Measurements from ENCODE around the gene ADAM30.
"Not testable (repeated sequence)": the region's sequence is repeated elsewhere in the genome, so short reads cannot be mapped to it uniquely, and the experiment has no call there.

The ADAM30 gene

GRCh38 chr1:119862276-119862675, 34.0 kb downstream of the ADAM30 start:
- H3K9me3 Mint-ChIP-seq, result no peaks in the 10 kb centered on the region
- H3K36me3 Mint-ChIP-seq (ENCODE audit: insufficient read depth), result no peaks in the 10 kb centered on the region
- H3K27me3 Mint-ChIP-seq, result peaks cover 49% of the 10 kb centered on the region
- DNase-seq (ENCODE audit: low spot score in 2 of 2) (no peak), ATAC-seq (replicated peaks; ENCODE audit: extremely low read depth, poor library complexity, severe bottlenecking) (no peak)
- H3K4me1 Mint-ChIP-seq, result no peaks in the 10 kb centered on the region
- H3K27ac Mint-ChIP-seq (ENCODE audit: low read depth), result no peak overlapping the region
- H3K4me3 Mint-ChIP-seq, result no peak overlapping the region

DNA sequence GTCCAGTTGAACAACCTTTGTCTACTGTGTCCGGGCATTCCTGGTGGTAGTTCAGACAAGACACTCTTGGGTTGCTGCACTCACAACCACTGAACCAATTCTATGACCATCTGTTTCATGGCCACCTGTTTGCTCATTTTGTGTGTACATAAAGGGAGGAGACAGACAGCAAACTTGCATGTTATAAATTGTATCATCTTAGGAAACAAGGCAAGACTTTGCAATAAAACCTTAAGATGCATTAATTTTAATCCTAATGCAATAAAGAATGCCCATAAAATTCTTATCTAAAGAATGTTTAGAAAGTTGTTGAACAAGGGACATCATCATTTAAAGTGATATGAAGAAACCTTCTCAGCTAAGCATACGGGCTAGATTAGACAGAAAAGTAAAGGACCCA, 34.8 kb downstream of the ADAM30 start:
- no peak overlapping the region for H3K27ac Mint-ChIP-seq (ENCODE audit: low read depth)
- H3K4me3 Mint-ChIP-seq, result no peak overlapping the region
- peaks cover 49% of the 10 kb centered on the region for H3K27me3 Mint-ChIP-seq
- H3K36me3 Mint-ChIP-seq (ENCODE audit: insufficient read depth), result no peaks in the 10 kb centered on the region
- DNase-seq (ENCODE audit: low spot score in 2 of 2) (no peak), ATAC-seq (replicated peaks; ENCODE audit: extremely low read depth, poor library complexity, severe bottlenecking) (no peak)
- H3K4me1 Mint-ChIP-seq, result no peaks in the 10 kb centered on the region
- H3K9me3 Mint-ChIP-seq, result no peaks in the 10 kb centered on the region

DNA sequence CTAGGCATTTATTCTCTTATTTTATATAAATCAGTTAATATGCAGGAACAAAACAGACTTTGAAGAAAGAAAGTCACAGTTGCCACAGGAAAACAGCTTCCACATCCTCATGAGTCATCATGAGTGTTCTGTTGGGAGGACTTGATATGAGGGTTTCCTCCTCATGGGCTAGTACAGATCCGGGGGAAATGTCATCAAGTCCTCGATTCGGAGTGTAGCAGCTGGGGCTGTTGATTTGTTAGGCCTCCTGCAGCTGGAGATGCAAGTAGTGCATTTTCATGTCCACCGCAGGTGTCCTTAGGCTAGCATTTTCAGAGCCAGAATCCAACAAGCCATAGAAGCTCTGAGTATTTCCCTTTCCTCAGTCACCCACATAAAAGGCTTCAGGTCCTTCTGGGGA, 36.7 kb downstream of the ADAM30 start:
- peaks cover 49% of the 10 kb centered on the region for H3K27me3 Mint-ChIP-seq
- DNase-seq (ENCODE audit: low spot score in 2 of 2), result no peak
- H3K4me1 Mint-ChIP-seq, result no peaks in the 10 kb centered on the region
- no peak for ATAC-seq (replicated peaks; ENCODE audit: extremely low read depth, poor library complexity, severe bottlenecking)
- H3K4me3 Mint-ChIP-seq, result no peak overlapping the region
- H3K27ac Mint-ChIP-seq (ENCODE audit: low read depth), result no peak overlapping the region
- no peaks in the 10 kb centered on the region for H3K36me3 Mint-ChIP-seq (ENCODE audit: insufficient read depth)
- no peaks in the 10 kb centered on the region for H3K9me3 Mint-ChIP-seq

- peaks cover 48% of the 10 kb centered on the region for H3K27me3 Mint-ChIP-seq
- H3K27ac Mint-ChIP-seq (ENCODE audit: low read depth); ATAC-seq (replicated peaks; ENCODE audit: extremely low read depth, poor library complexity, severe bottlenecking): not testable (repeated sequence)
Measured at GRCh38 chr1:119858556-119859214, 37.6 kb downstream of the ADAM30 start.

GRCh38 chr1:119858126-119858525, 38.2 kb downstream of the ADAM30 start:
- DNase-seq (ENCODE audit: low spot score in 2 of 2) (no peak), ATAC-seq (replicated peaks; ENCODE audit: extremely low read depth, poor library complexity, severe bottlenecking) (no peak)
- H3K27ac Mint-ChIP-seq (ENCODE audit: low read depth), result no peak overlapping the region
- no peaks in the 10 kb centered on the region for H3K9me3 Mint-ChIP-seq
- peaks cover 42% of the 10 kb centered on the region for H3K27me3 Mint-ChIP-seq
- H3K4me1 Mint-ChIP-seq, result no peaks in the 10 kb centered on the region
- H3K4me3 Mint-ChIP-seq, result no peak overlapping the region
- no peaks in the 10 kb centered on the region for H3K36me3 Mint-ChIP-seq (ENCODE audit: insufficient read depth)

More at GRCh38 chr1:119858556-119859214, 37.6 kb downstream of the ADAM30 start:
- H3K4me1 Mint-ChIP-seq; H3K4me3 Mint-ChIP-seq; H3K9me3 Mint-ChIP-seq; H3K36me3 Mint-ChIP-seq (ENCODE audit: insufficient read depth); DNase-seq (ENCODE audit: low spot score in 2 of 2): not testable (repeated sequence)

- ATAC-seq (replicated peaks; ENCODE audit: extremely low read depth, poor library complexity, severe bottlenecking) (no peak), DNase-seq (ENCODE audit: low spot score in 2 of 2) (no peak)
- Mint-ChIP-seq H3K36me3 (ENCODE audit: insufficient read depth) (no peaks in the 10 kb centered on the region), H3K27ac (ENCODE audit: low read depth) (no peak overlapping the region), H3K4me1 (no peaks in the 10 kb centered on the region), H3K27me3 (peaks cover 8% of the 10 kb centered on the region), H3K9me3 (no peaks in the 10 kb centered on the region), H3K4me3 (no peak overlapping the region)
Measured at GRCh38 chr1:119853155-119853554, 43.2 kb downstream of the ADAM30 start.

DNA sequence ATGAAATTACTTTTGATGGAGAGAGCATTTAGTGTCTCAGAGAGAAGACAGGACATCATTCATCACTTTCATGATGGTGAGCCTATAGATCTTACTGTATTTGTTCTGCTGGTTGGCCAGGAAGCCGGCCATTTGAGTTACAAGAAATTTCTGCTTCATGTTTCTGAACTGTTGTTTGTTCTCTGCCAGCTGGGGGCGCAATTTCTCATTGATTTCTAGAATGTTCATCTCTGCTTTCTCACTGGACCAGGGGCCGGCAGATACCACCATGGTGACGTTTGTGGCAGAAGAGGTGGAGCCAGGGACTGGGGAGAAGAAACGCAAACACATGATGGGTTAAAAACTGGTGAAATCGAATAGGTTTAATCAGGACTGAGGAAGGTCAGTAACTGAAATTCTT, 52.1 kb downstream of the ADAM30 start:
- not testable (repeated sequence) for ATAC-seq (replicated peaks; ENCODE audit: extremely low read depth, poor library complexity, severe bottlenecking)
- peaks cover 18% of the 10 kb centered on the region for H3K27me3 Mint-ChIP-seq

More for the DNA sequence above, 52.1 kb downstream of the ADAM30 start:
- H3K27ac Mint-ChIP-seq (ENCODE audit: low read depth); H3K4me1 Mint-ChIP-seq; H3K4me3 Mint-ChIP-seq; H3K36me3 Mint-ChIP-seq (ENCODE audit: insufficient read depth); DNase-seq (ENCODE audit: low spot score in 2 of 2); H3K9me3 Mint-ChIP-seq: not testable (repeated sequence)

All from central memory CD8-positive, alpha-beta T cell (primary cell).